Activated CD4-positive, alpha-beta T cell treated with anti-CD3 and anti-CD28 coated beads, Interleukin-2, amount 10 ng/mL, durations not matched to agents 7 days and 5 days (primary cell): ENCODE results near the gene MYO1E. TPM values are rescaled to one million over a fixed set of nuclear protein-coding genes. Genes with fewer than 3 reads are reported as not detected.
A peak's percentile ranks its signal among the peaks of the same experiment; 100 is the strongest.

Source experiments
- CTCF ChIA-PET: fragments of 350-600 bp; sonication (Branson Sonifier 250); formaldehyde crosslinking; loops from one replicate; lab custom pipeline; 2021; ENCODE audit warnings: antibody characterized with exemption; lab: Charles Lee
- POLR2A ChIA-PET: fragments of 350-600 bp; sonication (Branson Sonifier 250); formaldehyde crosslinking; loops from one replicate; lab custom pipeline; 2021; ENCODE audit warnings: antibody characterized with exemption; lab: Charles Lee
- DNase-seq: peaks from one replicate; pipeline ENCODE4 v3.0.0-alpha.2; 2020
- H3K27ac Mint-ChIP-seq: one replicate; pipeline ENCODE4 v1.8.0; 2021; ENCODE audit warnings: mild to moderate bottlenecking, moderate library complexity, mixed read lengths
- H3K27me3 Mint-ChIP-seq: one replicate; pipeline ENCODE4 v1.8.0; 2021; ENCODE audit warnings: mixed read lengths
- H3K36me3 Mint-ChIP-seq: one replicate; pipeline ENCODE4 v1.8.0; 2021; ENCODE audit warnings: low read depth, mixed read lengths
- H3K4me1 Mint-ChIP-seq: one replicate; pipeline ENCODE4 v1.8.0; 2021; ENCODE audit warnings: mixed read lengths
- H3K4me3 Mint-ChIP-seq: one replicate; pipeline ENCODE4 v1.8.0; 2021; ENCODE audit warnings: mild to moderate bottlenecking, moderate library complexity, mixed read lengths
- H3K9me3 Mint-ChIP-seq: one replicate; pipeline ENCODE4 v1.8.0; 2021; ENCODE audit warnings: mixed read lengths
- total RNA-seq, 2 experiments: library from RNA; stranded (reverse); gene quantifications; one replicate each; pipeline ENCODE4 v1.2.3, GENCODE V29; 2021

MYO1E gene
- total RNA-seq, 2 experiments from 2014 or later = 12.9 to 14.0 TPM

GRCh38 chr15:59322056-59322759 is 50.5 kb downstream of the MYO1E start:
- Mint-ChIP-seq H3K9me3 (peaks cover 11% of the 10 kb centered on the region), H3K27me3 (peaks cover 9% of the 10 kb centered on the region), H3K4me3 (no peak overlapping the region), H3K4me1 (peaks cover 14% of the 10 kb centered on the region), H3K27ac (peak overlapping the region; percentile 52), H3K36me3 (no peaks in the 10 kb centered on the region)
- CTCF ChIA-PET = no interaction called here
- no peak for DNase-seq
- POLR2A ChIA-PET = no interaction called here

DNA sequence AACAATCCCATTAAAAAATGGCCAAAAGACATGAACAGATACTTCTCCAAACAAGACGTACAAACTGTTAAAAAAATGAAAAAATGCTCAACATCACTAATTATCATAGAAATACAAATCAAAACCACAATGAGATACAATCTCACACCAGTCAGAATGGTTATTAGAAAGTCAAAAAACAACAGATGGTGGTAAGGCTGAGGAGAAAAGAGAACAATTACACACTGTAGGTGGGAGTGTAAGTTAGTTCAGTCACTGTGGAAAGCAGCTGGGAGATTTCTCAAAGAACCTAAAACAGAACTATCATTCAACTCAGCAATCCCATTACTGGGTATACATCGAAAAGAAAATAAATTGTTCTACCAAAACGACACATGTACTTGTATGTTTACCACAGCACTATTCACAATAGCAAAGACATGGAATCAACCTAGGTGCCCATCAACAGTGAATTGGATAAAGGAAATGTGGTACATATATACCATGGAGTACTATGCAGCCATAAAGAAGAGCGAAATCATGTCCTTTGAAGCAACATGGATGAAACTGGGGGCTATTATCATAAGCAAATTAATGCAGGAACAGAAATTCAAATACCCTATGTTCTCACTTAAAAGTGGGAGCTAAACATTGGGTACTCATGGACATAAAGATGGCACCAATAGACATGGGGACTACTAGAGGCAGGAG is 51.5 kb downstream of the MYO1E start:
- H3K9me3 Mint-ChIP-seq = peaks cover 16% of the 10 kb centered on the region
- peaks cover 14% of the 10 kb centered on the region for H3K4me1 Mint-ChIP-seq
- peaks cover 12% of the 10 kb centered on the region for H3K27me3 Mint-ChIP-seq
- no peak overlapping the region for H3K4me3 Mint-ChIP-seq
- H3K27ac Mint-ChIP-seq = no peak overlapping the region
- CTCF ChIA-PET = no interaction called here
- no peaks in the 10 kb centered on the region for H3K36me3 Mint-ChIP-seq
- POLR2A ChIA-PET = no interaction called here
- no peak for DNase-seq

- CTCF ChIA-PET = interaction anchor here (1.2 to 2.0 kb wide), 2 partner anchors 9 to 14 kb away, joined by 4 to 5 read pairs; no protein-coding TSS in a partner anchor
These were observed 55.5 kb downstream of the MYO1E start for GRCh38 chr15:59317211-59317610.

DNA sequence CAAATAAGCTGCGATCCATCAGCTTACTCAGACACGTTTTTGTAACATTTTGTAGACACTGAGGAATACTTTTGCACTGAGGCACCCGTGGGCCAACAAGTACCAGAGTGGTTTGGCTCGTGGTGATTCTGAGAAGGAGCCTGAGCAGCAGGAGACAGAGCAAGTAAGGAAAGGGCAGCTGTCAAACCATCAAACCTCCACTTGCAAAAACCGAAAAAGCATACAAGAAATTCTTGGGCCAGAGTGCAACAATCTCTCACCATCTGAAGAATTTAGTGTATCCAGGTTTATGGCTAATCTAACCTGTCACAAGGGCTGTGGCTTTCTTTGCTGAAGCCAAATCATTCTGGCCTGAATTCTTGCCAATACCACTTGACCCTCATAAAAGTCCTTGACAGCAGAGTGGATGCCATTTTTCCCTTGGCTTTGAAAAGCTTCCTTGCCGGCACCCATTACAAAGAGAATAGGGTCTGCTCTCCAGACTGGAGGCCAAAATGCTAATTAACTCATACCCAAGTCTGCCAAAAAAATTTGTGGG is 56.7 kb downstream of the MYO1E start:
- Mint-ChIP-seq H3K36me3 (no peaks in the 10 kb centered on the region), H3K9me3 (peaks cover 11% of the 10 kb centered on the region), H3K27me3 (peaks cover 10% of the 10 kb centered on the region), H3K4me3 (no peak overlapping the region), H3K4me1 (peaks cover 1% of the 10 kb centered on the region), H3K27ac (no peak overlapping the region)
- ChIA-PET POLR2A (no interaction called here), CTCF (interaction anchor here (0.6 to 2.0 kb wide), 6 partner anchors 13 to 209 kb away, joined by 3 to 5 read pairs (median 4); no protein-coding TSS in a partner anchor)
- DNase-seq = no peak

More at GRCh38 chr15:59317211-59317610, 55.5 kb downstream of the MYO1E start:
- peaks cover 10% of the 10 kb centered on the region for H3K4me1 Mint-ChIP-seq
- no peak for DNase-seq
- no peaks in the 10 kb centered on the region for H3K36me3 Mint-ChIP-seq
- peaks cover 16% of the 10 kb centered on the region for H3K9me3 Mint-ChIP-seq
- H3K27ac Mint-ChIP-seq = no peak overlapping the region
- H3K4me3 Mint-ChIP-seq = no peak overlapping the region
- H3K27me3 Mint-ChIP-seq = peaks cover 10% of the 10 kb centered on the region
- POLR2A ChIA-PET = no interaction called here

DNA sequence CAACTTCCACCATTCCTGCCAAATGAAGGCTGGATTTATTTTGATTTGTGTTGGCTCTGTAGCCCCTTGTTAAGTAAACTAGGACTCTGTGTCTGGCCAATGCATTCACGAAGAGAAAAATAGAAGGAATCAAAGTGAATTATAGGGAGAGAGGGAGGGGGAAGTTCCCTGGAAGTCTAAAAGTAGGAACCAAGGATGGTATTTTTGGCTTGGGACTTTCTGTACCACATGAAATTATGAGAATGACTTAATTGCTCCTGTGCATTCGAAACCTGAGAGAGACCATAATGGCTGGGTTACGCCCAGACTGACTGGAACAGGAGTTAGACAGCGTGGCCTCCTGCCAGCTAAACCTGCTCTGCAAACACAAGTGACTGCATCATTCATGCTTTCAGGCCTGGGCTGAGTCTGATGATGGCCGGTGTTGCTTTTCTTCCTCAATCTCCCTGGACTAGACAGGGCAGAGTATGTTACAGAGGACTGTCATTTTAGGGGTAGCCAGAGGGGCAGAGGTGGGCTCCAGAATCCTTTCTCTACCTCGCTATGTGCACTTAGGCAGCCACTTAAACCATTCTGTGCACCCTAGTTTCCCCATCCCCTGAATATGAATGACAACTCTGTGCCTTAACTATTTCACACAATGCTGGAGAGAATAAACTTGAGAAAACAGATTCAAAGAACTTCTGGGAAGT is 58.9 kb downstream of the MYO1E start:
- Mint-ChIP-seq H3K9me3 (peaks cover 9% of the 10 kb centered on the region), H3K4me1 (no peaks in the 10 kb centered on the region), H3K27ac (peak overlapping the region; percentile 15), H3K4me3 (no peak overlapping the region), H3K36me3 (no peaks in the 10 kb centered on the region), H3K27me3 (peaks cover 5% of the 10 kb centered on the region)
- POLR2A ChIA-PET = no interaction called here
- CTCF ChIA-PET = no interaction called here
- no peak for DNase-seq

- ChIA-PET CTCF (interaction anchor here (0.6 kb wide), 2 partner anchors 184 to 316 kb away, joined by 3 to 6 read pairs; no protein-coding TSS in a partner anchor), POLR2A (no interaction called here)
- H3K4me1 Mint-ChIP-seq = no peaks in the 10 kb centered on the region
- DNase-seq = no peak
- no peaks in the 10 kb centered on the region for H3K36me3 Mint-ChIP-seq
- peaks cover 5% of the 10 kb centered on the region for H3K9me3 Mint-ChIP-seq
- no peak overlapping the region for H3K27ac Mint-ChIP-seq
- H3K4me3 Mint-ChIP-seq = no peak overlapping the region
- H3K27me3 Mint-ChIP-seq = peaks cover 5% of the 10 kb centered on the region
These were observed 60.5 kb downstream of the MYO1E start for GRCh38 chr15:59312205-59312604.

DNA sequence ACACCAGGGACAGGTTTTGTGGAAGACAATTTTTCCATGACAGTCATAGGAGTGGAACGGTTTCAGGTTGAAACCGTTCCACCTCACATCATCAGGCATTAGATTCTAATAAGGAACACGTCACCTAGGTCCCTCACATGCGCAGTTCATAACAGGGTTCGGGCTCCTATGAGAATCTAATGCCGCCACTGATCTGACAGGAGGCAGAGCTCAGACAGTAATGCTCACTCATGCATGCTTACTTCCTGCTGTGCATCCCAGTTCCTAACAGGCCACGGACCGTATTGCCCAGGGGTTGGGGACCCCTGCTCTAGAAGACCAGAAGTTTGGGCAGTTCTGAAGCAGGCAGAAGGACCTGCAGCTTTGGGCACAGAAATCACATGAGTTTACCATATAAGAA is 61.5 kb downstream of the MYO1E start:
- CTCF ChIA-PET = no interaction called here

DNA sequence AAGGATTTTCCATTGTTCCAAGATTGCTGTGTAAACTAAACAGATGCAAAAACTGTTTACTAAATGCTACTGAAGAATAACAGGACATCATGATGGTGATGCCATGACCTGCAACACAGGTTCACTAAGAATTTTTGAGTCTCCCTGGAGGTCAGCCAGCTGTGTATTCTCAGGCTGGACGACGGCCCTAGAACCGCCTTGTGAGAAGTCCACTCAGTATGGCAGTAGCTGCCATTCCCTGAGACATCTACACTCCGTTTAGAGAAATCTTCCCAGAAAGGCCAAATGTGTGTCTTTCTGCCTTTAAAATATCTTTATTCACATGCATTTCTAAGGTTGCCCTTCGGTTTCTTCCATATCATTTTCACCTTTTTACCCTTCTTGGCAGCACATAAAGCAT is 63.3 kb downstream of the MYO1E start:
- DNase-seq = no peak
- Mint-ChIP-seq H3K4me1 (no peaks in the 10 kb centered on the region), H3K36me3 (no peaks in the 10 kb centered on the region), H3K4me3 (no peak overlapping the region), H3K27ac (no peak overlapping the region), H3K9me3 (no peaks in the 10 kb centered on the region), H3K27me3 (peaks cover 2% of the 10 kb centered on the region)
- ChIA-PET CTCF (interaction anchor here (0.6 kb wide), 2 partner anchors 10 to 296 kb away, joined by 3 to 4 read pairs; no protein-coding TSS in a partner anchor), POLR2A (no interaction called here)

More for the DNA sequence above, 61.5 kb downstream of the MYO1E start:
- DNase-seq = no peak
- Mint-ChIP-seq H3K9me3 (no peaks in the 10 kb centered on the region), H3K27me3 (peaks cover 2% of the 10 kb centered on the region), H3K4me1 (no peaks in the 10 kb centered on the region), H3K36me3 (no peaks in the 10 kb centered on the region), H3K27ac (no peak overlapping the region), H3K4me3 (no peak overlapping the region)
- POLR2A ChIA-PET = no interaction called here

GRCh38 chr15:59307165-59307537 is 65.5 kb downstream of the MYO1E start:
- H3K36me3 Mint-ChIP-seq = no peaks in the 10 kb centered on the region
- CTCF ChIA-PET = interaction anchor here (1.0 kb wide), 1 partner anchor 12 kb away, joined by 3 read pairs; no protein-coding TSS in a partner anchor
- H3K4me1 Mint-ChIP-seq = peaks cover 3% of the 10 kb centered on the region
- no peak overlapping the region for H3K27ac Mint-ChIP-seq
- H3K4me3 Mint-ChIP-seq = no peak overlapping the region
- no peak for DNase-seq
- no peaks in the 10 kb centered on the region for H3K9me3 Mint-ChIP-seq
- H3K27me3 Mint-ChIP-seq = peaks cover 2% of the 10 kb centered on the region
- POLR2A ChIA-PET = no interaction called here

DNA sequence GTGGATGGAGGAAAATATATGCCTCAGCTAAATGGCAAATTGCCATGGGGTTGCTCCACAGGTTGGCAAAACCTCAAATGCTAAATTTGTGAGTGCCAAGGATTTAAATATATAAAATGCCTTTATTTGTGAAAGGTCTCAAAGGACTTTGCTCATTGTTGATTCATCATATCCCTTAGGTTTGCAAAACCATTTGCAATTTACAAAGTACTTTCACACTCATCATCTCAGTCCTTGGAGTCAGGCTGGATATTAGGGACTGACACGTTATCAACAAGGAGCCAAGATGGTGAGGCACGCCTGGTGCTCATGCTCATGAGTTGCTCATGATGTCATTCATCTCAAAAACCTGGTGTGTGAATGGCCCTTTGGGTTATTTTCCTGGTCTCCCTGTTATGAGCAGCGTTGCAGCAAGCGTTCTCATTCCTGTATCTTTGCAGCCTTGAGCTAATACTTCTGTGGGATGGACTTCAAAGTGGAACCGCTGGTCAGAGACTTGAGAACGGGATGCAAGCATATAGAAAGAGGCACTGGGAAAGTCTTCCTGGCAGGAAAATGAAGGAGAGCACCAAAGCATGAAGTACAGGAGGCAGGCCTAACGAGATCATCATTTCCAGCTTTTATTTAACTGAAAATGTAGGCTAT is 66.0 kb downstream of the MYO1E start:
- ChIA-PET POLR2A (no interaction called here), CTCF (interaction anchor here (1.0 kb wide), 1 partner anchor 13 kb away, joined by 3 read pairs; no protein-coding TSS in a partner anchor)
- H3K4me1 Mint-ChIP-seq = peaks cover 3% of the 10 kb centered on the region
- no peak overlapping the region for H3K4me3 Mint-ChIP-seq
- peaks cover 2% of the 10 kb centered on the region for H3K27me3 Mint-ChIP-seq
- peaks cover 1% of the 10 kb centered on the region for H3K36me3 Mint-ChIP-seq
- no peak for DNase-seq
- H3K27ac Mint-ChIP-seq = no peak overlapping the region
- H3K9me3 Mint-ChIP-seq = no peaks in the 10 kb centered on the region

- peaks cover 12% of the 10 kb centered on the region for H3K4me1 Mint-ChIP-seq
- H3K4me3 Mint-ChIP-seq = no peak overlapping the region
- no peaks in the 10 kb centered on the region for H3K27me3 Mint-ChIP-seq
- H3K36me3 Mint-ChIP-seq = peaks cover 7% of the 10 kb centered on the region
- no peak overlapping the region for H3K27ac Mint-ChIP-seq
- DNase-seq = no peak
- no peaks in the 10 kb centered on the region for H3K9me3 Mint-ChIP-seq
- CTCF ChIA-PET = interaction anchor here (1.2 kb wide), 1 partner anchor 9 kb away, joined by 4 read pairs; no protein-coding TSS in a partner anchor
- POLR2A ChIA-PET = no interaction called here
These were observed 67.9 kb downstream of the MYO1E start for GRCh38 chr15:59304807-59305206.
